MG63 (cell line): ENCODE results near the gene CSH2. TPM values are rescaled to one million over a fixed set of nuclear protein-coding genes. Genes with fewer than 3 reads are reported as not detected.
"Not testable (repeated sequence)": the region's sequence is repeated elsewhere in the genome, so short reads cannot be mapped to it uniquely, and the experiment has no call there.

Experiments used
- DNase-seq: peaks from one replicate; pipeline ENCODE4 v3.0.0-alpha.2; 2020
- H3K27me3 ChIP-seq: fragments of 250-450 bp; sonication (Bioruptor Pico); 2 replicates; pipeline ENCODE4 v1.5.1; 2020; ENCODE audit warnings: mild to moderate bottlenecking, moderate library complexity
- H3K36me3 ChIP-seq: fragments of 250-450 bp; sonication (Bioruptor Pico); 2 replicates; pipeline ENCODE4 v1.5.1; 2020; ENCODE audit warnings: mild to moderate bottlenecking, moderate library complexity
- H3K4me3 ChIP-seq: fragments of 250-450 bp; sonication (Bioruptor Pico); 2 replicates; pipeline ENCODE4 v1.5.1; 2020; ENCODE audit warnings: mild to moderate bottlenecking, moderate library complexity
- H3K9me3 ChIP-seq: fragments of 250-450 bp; sonication (Bioruptor Pico); 2 replicates; pipeline ENCODE4 v1.5.1; 2020; ENCODE audit warnings: mild to moderate bottlenecking, moderate library complexity
- total RNA-seq: library from RNA; depleted of rRNA; stranded (reverse); fragments of >200 nt; shearing (Covaris generic); gene quantifications from 2 replicates; pipeline ENCODE4 v1.2.3, GENCODE V29; 2014; ENCODE audit warnings: low replicate concordance

The CSH2 gene
- total RNA-seq, 1 experiment from 2014 or later = not detected

GRCh38 chr17:63843910-63844677 is 29.4 kb downstream of the CSH2 start:
- H3K27me3 ChIP-seq = no peaks in the 10 kb centered on the region
- H3K36me3 ChIP-seq = peaks cover 11% of the 10 kb centered on the region
- peak overlapping the region; percentile 78 for H3K4me3 ChIP-seq
- DNase-seq = no peak
- H3K9me3 ChIP-seq = no peaks in the 10 kb centered on the region

GRCh38 chr17:63843387-63843888 is 30.0 kb downstream of the CSH2 start:
- H3K36me3 ChIP-seq = peaks cover 14% of the 10 kb centered on the region
- peak overlapping the region; percentile 78 for H3K4me3 ChIP-seq
- not testable (repeated sequence) for H3K9me3 ChIP-seq, H3K27me3 ChIP-seq
- DNase-seq = peak; percentile 94

- no peaks in the 10 kb centered on the region for H3K27me3 ChIP-seq
- peak; percentile 99 for DNase-seq
- no peaks in the 10 kb centered on the region for H3K9me3 ChIP-seq
- peak within 1 kb of the TSS; percentile 78 for H3K4me3 ChIP-seq
- H3K36me3 ChIP-seq = peaks cover 14% of the 10 kb centered on the region
Observed at GRCh38 chr17:63842540-63843386, 30.7 kb downstream of the CSH2 start, which contains the start of gene SMARCD2. SMARCD2 (minus strand) TSS chr17:63842685; CDS start chr17:63842674, 11 bp downstream.

GRCh38 chr17:63842173-63842539 is 31.3 kb downstream of the CSH2 start:
- peaks cover 16% of the 10 kb centered on the region for H3K36me3 ChIP-seq
- no peaks in the 10 kb centered on the region for H3K9me3 ChIP-seq
- peak overlapping the region; percentile 78 for H3K4me3 ChIP-seq
- no peak for DNase-seq
- H3K27me3 ChIP-seq = no peaks in the 10 kb centered on the region

- peak; percentile 47 for DNase-seq
- no peaks in the 10 kb centered on the region for H3K9me3 ChIP-seq
- H3K27me3 ChIP-seq = no peaks in the 10 kb centered on the region
- H3K4me3 ChIP-seq = peak overlapping the region; percentile 78
- peaks cover 22% of the 10 kb centered on the region for H3K36me3 ChIP-seq
Observed at GRCh38 chr17:63841350-63842172, 31.9 kb downstream of the CSH2 start.

GRCh38 chr17:63840591-63841349 is 32.7 kb downstream of the CSH2 start:
- Histone ChIP-seq H3K4me3 (peak overlapping the region; percentile 78), H3K36me3 (peaks cover 28% of the 10 kb centered on the region), H3K9me3 (no peaks in the 10 kb centered on the region), H3K27me3 (no peaks in the 10 kb centered on the region)
- peak; percentile 52 for DNase-seq

- Histone ChIP-seq H3K27me3 (no peaks in the 10 kb centered on the region), H3K36me3 (peaks cover 47% of the 10 kb centered on the region)
Observed at GRCh38 chr17:63838631-63839171, 34.8 kb downstream of the CSH2 start.

GRCh38 chr17:63837962-63838600 is 35.4 kb downstream of the CSH2 start:
- no peak for DNase-seq
- no peaks in the 10 kb centered on the region for H3K27me3 ChIP-seq
- peaks cover 53% of the 10 kb centered on the region for H3K36me3 ChIP-seq
- no peak overlapping the region for H3K4me3 ChIP-seq
- H3K9me3 ChIP-seq = no peaks in the 10 kb centered on the region

More at GRCh38 chr17:63838631-63839171, 34.8 kb downstream of the CSH2 start:
- peak; percentile 56 for DNase-seq
- Histone ChIP-seq H3K9me3 (no peaks in the 10 kb centered on the region), H3K4me3 (no peak overlapping the region)

- Histone ChIP-seq H3K27me3 (no peaks in the 10 kb centered on the region), H3K36me3 (peaks cover 59% of the 10 kb centered on the region)
- no peak for DNase-seq
Observed at GRCh38 chr17:63837480-63837879, 36.0 kb downstream of the CSH2 start.

GRCh38 chr17:63836811-63837210 is 36.7 kb downstream of the CSH2 start:
- peaks cover 66% of the 10 kb centered on the region for H3K36me3 ChIP-seq
- DNase-seq = no peak
- no peaks in the 10 kb centered on the region for H3K27me3 ChIP-seq
- H3K4me3 ChIP-seq = no peak overlapping the region
- no peaks in the 10 kb centered on the region for H3K9me3 ChIP-seq

More at GRCh38 chr17:63837480-63837879, 36.0 kb downstream of the CSH2 start:
- Histone ChIP-seq H3K9me3 (no peaks in the 10 kb centered on the region), H3K4me3 (no peak overlapping the region)

GRCh38 chr17:63835167-63835720 is 38.2 kb downstream of the CSH2 start:
- H3K4me3 ChIP-seq = no peak overlapping the region
- H3K36me3 ChIP-seq = peaks cover 72% of the 10 kb centered on the region
- no peaks in the 10 kb centered on the region for H3K9me3 ChIP-seq
- H3K27me3 ChIP-seq = no peaks in the 10 kb centered on the region
- no peak for DNase-seq

GRCh38 chr17:63834431-63835166 is 38.9 kb downstream of the CSH2 start:
- H3K27me3 ChIP-seq = no peaks in the 10 kb centered on the region
- DNase-seq = peak; percentile 75
- H3K36me3 ChIP-seq = peaks cover 77% of the 10 kb centered on the region
- no peak overlapping the region for H3K4me3 ChIP-seq
- H3K9me3 ChIP-seq = no peaks in the 10 kb centered on the region

- Histone ChIP-seq H3K9me3 (no peaks in the 10 kb centered on the region), H3K27me3 (no peaks in the 10 kb centered on the region), H3K36me3 (peaks cover 83% of the 10 kb centered on the region), H3K4me3 (no peak overlapping the region)
- DNase-seq = no peak
Observed at GRCh38 chr17:63833741-63834373, 39.6 kb downstream of the CSH2 start.
